ENCODE data around the gene GSDME. TPM values are rescaled to one million over a fixed set of nuclear protein-coding genes. Genes with fewer than 3 reads are reported as not detected.

The GSDME gene
- total and polyA plus RNA-seq, 10 of the 15 experiments (the other 5 are each of a cell fraction or from before 2014, with no cell fraction given), result 23.7 to 245 (median 128) TPM

GRCh38 chr7:24729365-24730017 is 27.8 kb downstream of the GSDME start:
- BruUV-seq (replicated peaks), result no TSS peak
- no peak for TF ChIP-seq SIN3A (IDR thresholded peaks at IDR 0.05; ENCODE audit: low read depth, low read length)
- TF ChIP-seq IRF4 (IDR thresholded peaks at IDR 0.05; ENCODE audit: low read depth, low read length), result no peak
- no peak for TF ChIP-seq SMARCA5 (IDR thresholded peaks at IDR 0.05)
- TF ChIP-seq, protein P1, sequence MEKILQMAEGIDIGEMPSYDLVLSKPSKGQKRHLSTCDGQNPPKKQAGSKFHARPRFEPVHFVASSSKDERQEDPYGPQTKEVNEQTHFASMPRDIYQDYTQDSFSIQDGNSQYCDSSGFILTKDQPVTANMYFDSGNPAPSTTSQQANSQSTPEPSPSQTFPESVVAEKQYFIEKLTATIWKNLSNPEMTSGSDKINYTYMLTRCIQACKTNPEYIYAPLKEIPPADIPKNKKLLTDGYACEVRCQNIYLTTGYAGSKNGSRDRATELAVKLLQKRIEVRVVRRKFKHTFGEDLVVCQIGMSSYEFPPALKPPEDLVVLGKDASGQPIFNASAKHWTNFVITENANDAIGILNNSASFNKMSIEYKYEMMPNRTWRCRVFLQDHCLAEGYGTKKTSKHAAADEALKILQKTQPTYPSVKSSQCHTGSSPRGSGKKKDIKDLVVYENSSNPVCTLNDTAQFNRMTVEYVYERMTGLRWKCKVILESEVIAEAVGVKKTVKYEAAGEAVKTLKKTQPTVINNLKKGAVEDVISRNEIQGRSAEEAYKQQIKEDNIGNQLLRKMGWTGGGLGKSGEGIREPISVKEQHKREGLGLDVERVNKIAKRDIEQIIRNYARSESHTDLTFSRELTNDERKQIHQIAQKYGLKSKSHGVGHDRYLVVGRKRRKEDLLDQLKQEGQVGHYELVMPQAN (conservative IDR thresholded peaks at IDR 0.05), result no peak
- TF ChIP-seq ZBTB33 (IDR thresholded peaks at IDR 0.05), result no peak
- no peak for TF ChIP-seq TCF3 (IDR thresholded peaks at IDR 0.05; ENCODE audit: borderline replicate concordance, insufficient read depth, low read depth, low read length)
- TF ChIP-seq CEBPB (IDR thresholded peaks at IDR 0.05; ENCODE audit: borderline replicate concordance in 1 of 2, low read depth in 2 of 2, low read length in 2 of 2), result no peak
- TF ChIP-seq HDGF (IDR thresholded peaks at IDR 0.05), result no peak
- TF ChIP-seq KLF5 (IDR thresholded peaks at IDR 0.05; ENCODE audit: partially characterized antibody), result no peak
- TF ChIP-seq PKNOX1 (IDR thresholded peaks at IDR 0.05), result no peak
- TF ChIP-seq CBX5 (IDR thresholded peaks at IDR 0.05; ENCODE audit: low read depth), result no peak
- no peak for TF ChIP-seq PAX5 (IDR thresholded peaks at IDR 0.05; ENCODE audit: borderline replicate concordance, low read depth, low read length)
- ChIA-PET CTCF (interaction anchor here (0.8 to 2.5 kb wide), 2 partner anchors 14 to 369 kb away, joined by 3 to 12 read pairs; no protein-coding TSS in a partner anchor), POLR2A (no interaction called here), RAD21 (ENCODE audit: unreplicated experiment) (no interaction called here), SMC1A (ENCODE audit: uncharacterized antibody, unreplicated experiment) (no interaction called here)
- Histone ChIP-seq H3K79me2 (ENCODE audit: control insufficient read depth, insufficient read depth, low read length) (peaks cover 11% of the 10 kb centered on the region), H3K9me3 (replicated peaks; ENCODE audit: control insufficient read depth, insufficient read depth, low read length) (no peaks in the 10 kb centered on the region; the same call in 2 of the 3 replicates), H3K27me3 (replicated peaks in 1 of 2; ENCODE audit: control insufficient read depth in 2 of 2, insufficient read depth in 2 of 2, low read length in 1 of 2) (no peaks in the 10 kb centered on the region), H3K27ac (ENCODE audit: control insufficient read depth, insufficient read depth) (peak overlapping the region; percentile 51; the same call in 1 of the 2 replicates), H3K9ac (ENCODE audit: control insufficient read depth, insufficient read depth, low read length) (no peak overlapping the region), H3K4me2 (ENCODE audit: control insufficient read depth, insufficient read depth) (peak overlapping the region; percentile 52; the same call in 1 of the 2 replicates), H2AFZ (ENCODE audit: control insufficient read depth, low read depth, low read length) (no peak overlapping the region), H3K4me3 (no peak overlapping the region), H3K36me3 (ENCODE audit: control insufficient read depth in 2 of 2, insufficient read depth in 2 of 2, low read length in 1 of 2) (peaks cover 0 to 8% of the 10 kb centered on the region in 2 experiments; a peak in 1 of 4 replicates), H4K20me1 (ENCODE audit: control insufficient read depth, insufficient read depth) (no peaks in the 10 kb centered on the region), H3K4me1 (ENCODE audit: control insufficient read depth, insufficient read depth, low read length) (peaks cover 49% of the 10 kb centered on the region)
- FAIRE-seq, result no peak
- 92% methylated on average over 10 of the region's 10 CpGs for whole genome bisulfite sequencing (ENCODE audit: insufficient coverage, insufficient replicate concordance, low lambda C conversion rate, missing lambda C conversion rate)
- in situ Hi-C loops (cut with MboI), result no loop called here
- DNase-seq (ENCODE audit: low read depth, low spot score), result no peak
- no peak for ATAC-seq
- intact Hi-C loops (cut with micrococcal nuclease; ENCODE audit: unreplicated experiment), result no loop called here
